Spleen (tissue), 7 donors: Measurements from ENCODE around the gene ICOS.

Experiments used
- POLR2AphosphoS5 ChIP-seq, 3 donors: sonication (generic); formaldehyde crosslinking; IDR thresholded peaks; one replicate each; pipeline ENCODE4 v1.5.1; 2017; ENCODE audit warnings: antibody characterized with exemption in 3 of 3
- TF ChIP-seq, protein P1 (sequence below), 11 experiments: fragments of 200-600 bp in 7 of 11; fragments of 450-650 bp in 4 of 11; sonication (generic) in 4 of 11; IDR thresholded peaks in 8 of 11; conservative IDR thresholded peaks in 3 of 11; 1 replicate in 7 of 11; 2 replicates in 4 of 11; pipeline versions ENCODE4 v1.4.0 to v1.8.0; 2016 to 2021; ENCODE audit warnings: antibody characterized with exemption in 11 of 11, inconsistent platforms in 4 of 11, mild to moderate bottlenecking in 1 of 11
- donor health status: DM: no; HTN: no; CAD: no; lungs with moderate emphysema.
- donor health status: DM: no; HTN: no; CAD: no.
- donor health status: DM: no; HTN: no; CAD: no.

DNA sequence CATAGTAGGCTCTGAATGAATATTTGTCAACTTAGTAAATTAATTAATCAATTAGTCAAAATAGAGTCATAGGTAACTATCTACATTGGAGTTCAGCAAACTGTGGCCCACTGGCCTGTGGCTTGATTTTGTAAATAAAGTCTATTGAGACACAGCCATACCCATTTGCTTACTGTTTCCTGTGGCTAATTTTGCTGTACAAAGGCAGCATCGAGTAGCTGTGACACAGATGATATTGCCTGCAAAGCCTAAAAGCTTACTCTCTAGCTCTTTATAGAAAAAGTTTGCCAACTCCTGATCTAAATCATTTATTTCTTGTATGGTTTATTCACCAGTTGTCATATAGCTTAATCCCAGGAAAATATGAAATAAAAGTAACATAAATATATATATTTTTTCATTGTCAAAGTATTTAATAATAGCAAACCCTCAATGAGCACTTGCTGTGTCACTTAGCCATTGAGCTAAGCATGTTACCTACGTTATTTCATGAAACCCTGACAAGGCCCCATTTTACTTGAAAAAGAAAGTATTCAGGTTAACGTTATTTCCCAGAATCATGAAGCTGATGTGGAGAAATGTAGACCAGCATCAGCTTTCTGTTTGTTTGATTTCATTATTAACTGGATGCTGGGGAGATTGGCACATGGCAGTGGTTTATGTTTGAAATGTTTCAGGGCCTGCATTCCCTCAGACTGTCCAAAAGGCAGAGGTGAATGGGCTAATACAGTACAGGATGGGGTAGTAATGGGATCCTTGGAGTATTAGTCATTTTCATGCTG, 69.6 kb downstream of the ICOS start:
- TF ChIP-seq, protein P1, sequence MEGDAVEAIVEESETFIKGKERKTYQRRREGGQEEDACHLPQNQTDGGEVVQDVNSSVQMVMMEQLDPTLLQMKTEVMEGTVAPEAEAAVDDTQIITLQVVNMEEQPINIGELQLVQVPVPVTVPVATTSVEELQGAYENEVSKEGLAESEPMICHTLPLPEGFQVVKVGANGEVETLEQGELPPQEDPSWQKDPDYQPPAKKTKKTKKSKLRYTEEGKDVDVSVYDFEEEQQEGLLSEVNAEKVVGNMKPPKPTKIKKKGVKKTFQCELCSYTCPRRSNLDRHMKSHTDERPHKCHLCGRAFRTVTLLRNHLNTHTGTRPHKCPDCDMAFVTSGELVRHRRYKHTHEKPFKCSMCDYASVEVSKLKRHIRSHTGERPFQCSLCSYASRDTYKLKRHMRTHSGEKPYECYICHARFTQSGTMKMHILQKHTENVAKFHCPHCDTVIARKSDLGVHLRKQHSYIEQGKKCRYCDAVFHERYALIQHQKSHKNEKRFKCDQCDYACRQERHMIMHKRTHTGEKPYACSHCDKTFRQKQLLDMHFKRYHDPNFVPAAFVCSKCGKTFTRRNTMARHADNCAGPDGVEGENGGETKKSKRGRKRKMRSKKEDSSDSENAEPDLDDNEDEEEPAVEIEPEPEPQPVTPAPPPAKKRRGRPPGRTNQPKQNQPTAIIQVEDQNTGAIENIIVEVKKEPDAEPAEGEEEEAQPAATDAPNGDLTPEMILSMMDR (IDR thresholded peaks at IDR 0.05 in 8 of 11, conservative IDR thresholded peaks at IDR 0.05 in 3 of 11): no peak
- TF ChIP-seq POLR2AphosphoS5 (IDR thresholded peaks at IDR 0.05): no peak
